WTC11 (cell line): Measurements from ENCODE around the gene DISC1. TPM values are rescaled to one million over a fixed set of nuclear protein-coding genes. Genes with fewer than 3 reads are reported as not detected.

Experiments used
- ATAC-seq: fragments of 200-7000 bp; cut with Tn5 transposase; 2 replicates; pipeline ENCODE4 v1.10.0; 2021; ENCODE audit warnings: mild to moderate bottlenecking, moderate library complexity
- CTCF ChIA-PET: fragments of 300-600 bp; sonication (Branson Sonifier 250); formaldehyde crosslinking; loops from one replicate; lab custom pipeline; 2021; ENCODE audit warnings: antibody characterized with exemption; lab: Charles Lee
- POLR2A ChIA-PET: fragments of 350-600 bp; sonication (Branson Sonifier 250); formaldehyde crosslinking; loops from one replicate; lab custom pipeline; 2021; ENCODE audit warnings: antibody characterized with exemption; lab: Charles Lee
- DNase-seq: peaks from one replicate; pipeline ENCODE4 v3.0.0; 2021; ENCODE audit warnings: low spot score
- H3K27ac Mint-ChIP-seq: 2 replicates; pipeline ENCODE4 v1.8.0; 2021; ENCODE audit warnings: mixed read lengths
- H3K27me3 Mint-ChIP-seq: 2 replicates; pipeline ENCODE4 v1.8.0; 2021; ENCODE audit warnings: low read depth, mild to moderate bottlenecking, moderate library complexity, mixed read lengths
- H3K36me3 Mint-ChIP-seq: 2 replicates; pipeline ENCODE4 v1.8.0; 2021; ENCODE audit warnings: mixed read lengths
- H3K4me1 Mint-ChIP-seq: 2 replicates; pipeline ENCODE4 v1.8.0; 2022; ENCODE audit warnings: mixed read lengths
- H3K4me3 Mint-ChIP-seq: 2 replicates; pipeline ENCODE4 v1.8.0; 2021; ENCODE audit warnings: mild to moderate bottlenecking, moderate library complexity, mixed read lengths
- H3K9me3 Mint-ChIP-seq: 2 replicates; pipeline ENCODE4 v1.8.0; 2021; ENCODE audit warnings: mixed read lengths
- ATF1 ChIP-seq: sonication (generic); formaldehyde crosslinking; IDR thresholded peaks from 2 replicates; pipeline ENCODE4 v1.8.1; 2023; ENCODE audit warnings: mild to moderate bottlenecking, moderate library complexity, missing genetic modification reagents
- ETV6 ChIP-seq: sonication (generic); formaldehyde crosslinking; IDR thresholded peaks from 2 replicates; pipeline ENCODE4 v1.8.1; 2022; ENCODE audit warnings: mild to moderate bottlenecking, missing genetic modification reagents
- MXD4 ChIP-seq: fragments of 250-450 bp; sonication (Bioruptor Pico); IDR thresholded peaks from 2 replicates; pipeline ENCODE4 v1.8.0; 2021; ENCODE audit warnings: mild to moderate bottlenecking, moderate library complexity, borderline replicate concordance
- NFATC4 ChIP-seq: fragments of 250-450 bp; sonication (Bioruptor Pico); IDR thresholded peaks from 2 replicates; pipeline ENCODE4 v1.9.0; 2021; ENCODE audit warnings: mild to moderate bottlenecking
- SMAD4 ChIP-seq: sonication (generic); formaldehyde crosslinking; IDR thresholded peaks from 2 replicates; pipeline ENCODE4 v1.8.0; 2022; ENCODE audit warnings: mild to moderate bottlenecking, missing genetic modification reagents
- SOX15 ChIP-seq: fragments of 250-450 bp; sonication (Bioruptor Pico); IDR thresholded peaks from 2 replicates; pipeline ENCODE4 v1.9.0; 2021; ENCODE audit warnings: mild to moderate bottlenecking
- ZNF232 ChIP-seq: sonication (generic); formaldehyde crosslinking; IDR thresholded peaks from 2 replicates; pipeline ENCODE4 v1.8.0; 2022; ENCODE audit warnings: mild to moderate bottlenecking, missing genetic modification reagents
- ZNF263 ChIP-seq: sonication (generic); formaldehyde crosslinking; IDR thresholded peaks from 2 replicates; pipeline ENCODE4 v1.8.1; 2022; ENCODE audit warnings: low read depth, mild to moderate bottlenecking, moderate library complexity, missing genetic modification reagents
- total RNA-seq: library from RNA; stranded (reverse); gene quantifications from 3 replicates; pipeline ENCODE4 v1.2.3, GENCODE V29; 2021
- TF ChIP-seq, protein P1 (sequence below): sonication (generic); formaldehyde crosslinking; conservative IDR thresholded peaks from 2 replicates; pipeline ENCODE4 v1.8.1; 2022; ENCODE audit warnings: mild to moderate bottlenecking, missing genetic modification reagents
- TF ChIP-seq, protein P2 (sequence below): sonication (generic); formaldehyde crosslinking; IDR thresholded peaks from 2 replicates; pipeline ENCODE4 v1.8.0; 2023; ENCODE audit warnings: mild to moderate bottlenecking, missing genetic modification reagents
- TF ChIP-seq, protein P3 (sequence below): sonication (generic); formaldehyde crosslinking; IDR thresholded peaks from 2 replicates; pipeline ENCODE4 v1.8.1; 2023; ENCODE audit warnings: mild to moderate bottlenecking, moderate library complexity, missing genetic modification reagents
- TF ChIP-seq, protein P4 (sequence below): sonication (generic); formaldehyde crosslinking; IDR thresholded peaks from 2 replicates; pipeline ENCODE4 v1.8.0; 2023; ENCODE audit warnings: missing genetic modification reagents
- TF ChIP-seq, protein P5 (sequence below): fragments of 250-450 bp; sonication (Bioruptor Pico); IDR thresholded peaks from 2 replicates; pipeline ENCODE4 v1.9.0; 2021; ENCODE audit warnings: mild to moderate bottlenecking
- TF ChIP-seq, protein P6 (sequence below): sonication (generic); formaldehyde crosslinking; IDR thresholded peaks from 2 replicates; pipeline ENCODE4 v1.8.1; 2023; ENCODE audit warnings: mild to moderate bottlenecking, missing genetic modification reagents

DISC1 gene
- total RNA-seq, 1 experiment from 2014 or later = 5.5 TPM

DNA sequence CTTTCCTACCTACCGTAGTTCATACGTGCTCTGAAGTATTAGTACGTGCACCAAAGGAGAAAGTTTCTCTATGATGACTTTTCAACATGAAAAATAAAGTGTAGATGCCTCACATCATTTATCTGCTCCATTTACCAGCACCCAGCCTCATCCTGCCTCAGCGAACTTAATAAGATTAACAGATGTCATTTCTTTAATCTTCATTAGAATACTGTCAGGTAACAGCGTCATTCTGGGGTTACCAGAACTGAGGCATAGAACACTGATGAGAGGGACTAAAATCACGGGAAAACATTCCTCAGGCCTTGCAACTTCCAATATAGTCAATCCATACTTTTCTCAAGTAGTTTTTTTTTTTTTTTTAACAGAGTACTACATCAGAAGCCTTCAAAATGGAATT, 43.2 kb upstream of the DISC1 start:
- H3K27me3 Mint-ChIP-seq = no peaks in the 10 kb centered on the region
- no peaks in the 10 kb centered on the region for H3K4me1 Mint-ChIP-seq
- ChIA-PET CTCF (no interaction called here), POLR2A (no interaction called here)
- TF ChIP-seq ETV6 (CRISPR knock-in tag) (no peak), ZNF232 (CRISPR knock-in tag) (no peak), SOX15 (CRISPR knock-in tag) (no peak), NFATC4 (CRISPR knock-in tag) (no peak), SMAD4 (CRISPR knock-in tag) (no peak), ZNF263 (no peak)
- TF ChIP-seq, protein P1, sequence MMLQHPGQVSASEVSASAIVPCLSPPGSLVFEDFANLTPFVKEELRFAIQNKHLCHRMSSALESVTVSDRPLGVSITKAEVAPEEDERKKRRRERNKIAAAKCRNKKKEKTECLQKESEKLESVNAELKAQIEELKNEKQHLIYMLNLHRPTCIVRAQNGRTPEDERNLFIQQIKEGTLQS (CRISPR knock-in tag) = no peak
- TF ChIP-seq, protein P2, sequence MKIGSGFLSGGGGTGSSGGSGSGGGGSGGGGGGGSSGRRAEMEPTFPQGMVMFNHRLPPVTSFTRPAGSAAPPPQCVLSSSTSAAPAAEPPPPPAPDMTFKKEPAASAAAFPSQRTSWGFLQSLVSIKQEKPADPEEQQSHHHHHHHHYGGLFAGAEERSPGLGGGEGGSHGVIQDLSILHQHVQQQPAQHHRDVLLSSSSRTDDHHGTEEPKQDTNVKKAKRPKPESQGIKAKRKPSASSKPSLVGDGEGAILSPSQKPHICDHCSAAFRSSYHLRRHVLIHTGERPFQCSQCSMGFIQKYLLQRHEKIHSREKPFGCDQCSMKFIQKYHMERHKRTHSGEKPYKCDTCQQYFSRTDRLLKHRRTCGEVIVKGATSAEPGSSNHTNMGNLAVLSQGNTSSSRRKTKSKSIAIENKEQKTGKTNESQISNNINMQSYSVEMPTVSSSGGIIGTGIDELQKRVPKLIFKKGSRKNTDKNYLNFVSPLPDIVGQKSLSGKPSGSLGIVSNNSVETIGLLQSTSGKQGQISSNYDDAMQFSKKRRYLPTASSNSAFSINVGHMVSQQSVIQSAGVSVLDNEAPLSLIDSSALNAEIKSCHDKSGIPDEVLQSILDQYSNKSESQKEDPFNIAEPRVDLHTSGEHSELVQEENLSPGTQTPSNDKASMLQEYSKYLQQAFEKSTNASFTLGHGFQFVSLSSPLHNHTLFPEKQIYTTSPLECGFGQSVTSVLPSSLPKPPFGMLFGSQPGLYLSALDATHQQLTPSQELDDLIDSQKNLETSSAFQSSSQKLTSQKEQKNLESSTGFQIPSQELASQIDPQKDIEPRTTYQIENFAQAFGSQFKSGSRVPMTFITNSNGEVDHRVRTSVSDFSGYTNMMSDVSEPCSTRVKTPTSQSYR (CRISPR knock-in tag) = no peak
- TF ChIP-seq, protein P3, sequence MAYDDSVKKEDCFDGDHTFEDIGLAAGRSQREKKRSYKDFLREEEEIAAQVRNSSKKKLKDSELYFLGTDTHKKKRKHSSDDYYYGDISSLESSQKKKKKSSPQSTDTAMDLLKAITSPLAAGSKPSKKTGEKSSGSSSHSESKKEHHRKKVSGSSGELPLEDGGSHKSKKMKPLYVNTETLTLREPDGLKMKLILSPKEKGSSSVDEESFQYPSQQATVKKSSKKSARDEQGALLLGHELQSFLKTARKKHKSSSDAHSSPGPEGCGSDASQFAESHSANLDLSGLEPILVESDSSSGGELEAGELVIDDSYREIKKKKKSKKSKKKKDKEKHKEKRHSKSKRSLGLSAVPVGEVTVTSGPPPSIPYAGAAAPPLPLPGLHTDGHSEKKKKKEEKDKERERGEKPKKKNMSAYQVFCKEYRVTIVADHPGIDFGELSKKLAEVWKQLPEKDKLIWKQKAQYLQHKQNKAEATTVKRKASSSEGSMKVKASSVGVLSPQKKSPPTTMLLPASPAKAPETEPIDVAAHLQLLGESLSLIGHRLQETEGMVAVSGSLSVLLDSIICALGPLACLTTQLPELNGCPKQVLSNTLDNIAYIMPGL (CRISPR knock-in tag) = no peak
- no peak overlapping the region for H3K4me3 Mint-ChIP-seq
- ATAC-seq (no peak), DNase-seq (no peak)
- no peaks in the 10 kb centered on the region for H3K9me3 Mint-ChIP-seq
- H3K36me3 Mint-ChIP-seq = no peaks in the 10 kb centered on the region
- H3K27ac Mint-ChIP-seq = no peak overlapping the region

DNA sequence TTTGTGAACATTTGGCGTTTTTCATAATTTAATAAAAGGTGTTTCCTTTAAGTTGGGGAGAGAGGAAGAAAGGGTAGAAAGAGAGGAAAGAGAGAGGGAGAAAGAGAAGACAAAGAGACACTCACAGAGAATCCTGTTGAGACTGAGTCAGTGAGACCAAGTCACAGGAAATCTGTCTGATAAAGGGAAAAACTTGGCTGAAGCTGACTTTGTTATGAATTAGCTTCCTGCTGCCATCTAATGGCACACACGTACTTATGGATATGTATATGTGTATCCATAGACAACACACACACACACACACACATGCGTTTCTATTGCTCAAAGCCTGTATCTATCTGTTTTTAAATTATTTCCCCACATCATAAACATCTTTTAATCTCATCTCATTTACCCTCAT, 42.5 kb upstream of the DISC1 start:
- no peaks in the 10 kb centered on the region; the same call in 1 of the 2 replicates for H3K27me3 Mint-ChIP-seq
- H3K4me1 Mint-ChIP-seq = no peaks in the 10 kb centered on the region
- ATAC-seq (no peak), DNase-seq (no peak)
- TF ChIP-seq MXD4 (CRISPR knock-in tag) (no peak), ETV6 (CRISPR knock-in tag) (no peak), ATF1 (CRISPR knock-in tag) (no peak), ZNF263 (no peak)
- TF ChIP-seq, protein P4, sequence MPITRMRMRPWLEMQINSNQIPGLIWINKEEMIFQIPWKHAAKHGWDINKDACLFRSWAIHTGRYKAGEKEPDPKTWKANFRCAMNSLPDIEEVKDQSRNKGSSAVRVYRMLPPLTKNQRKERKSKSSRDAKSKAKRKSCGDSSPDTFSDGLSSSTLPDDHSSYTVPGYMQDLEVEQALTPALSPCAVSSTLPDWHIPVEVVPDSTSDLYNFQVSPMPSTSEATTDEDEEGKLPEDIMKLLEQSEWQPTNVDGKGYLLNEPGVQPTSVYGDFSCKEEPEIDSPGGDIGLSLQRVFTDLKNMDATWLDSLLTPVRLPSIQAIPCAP (CRISPR knock-in tag) = no peak
- TF ChIP-seq, protein P5, sequence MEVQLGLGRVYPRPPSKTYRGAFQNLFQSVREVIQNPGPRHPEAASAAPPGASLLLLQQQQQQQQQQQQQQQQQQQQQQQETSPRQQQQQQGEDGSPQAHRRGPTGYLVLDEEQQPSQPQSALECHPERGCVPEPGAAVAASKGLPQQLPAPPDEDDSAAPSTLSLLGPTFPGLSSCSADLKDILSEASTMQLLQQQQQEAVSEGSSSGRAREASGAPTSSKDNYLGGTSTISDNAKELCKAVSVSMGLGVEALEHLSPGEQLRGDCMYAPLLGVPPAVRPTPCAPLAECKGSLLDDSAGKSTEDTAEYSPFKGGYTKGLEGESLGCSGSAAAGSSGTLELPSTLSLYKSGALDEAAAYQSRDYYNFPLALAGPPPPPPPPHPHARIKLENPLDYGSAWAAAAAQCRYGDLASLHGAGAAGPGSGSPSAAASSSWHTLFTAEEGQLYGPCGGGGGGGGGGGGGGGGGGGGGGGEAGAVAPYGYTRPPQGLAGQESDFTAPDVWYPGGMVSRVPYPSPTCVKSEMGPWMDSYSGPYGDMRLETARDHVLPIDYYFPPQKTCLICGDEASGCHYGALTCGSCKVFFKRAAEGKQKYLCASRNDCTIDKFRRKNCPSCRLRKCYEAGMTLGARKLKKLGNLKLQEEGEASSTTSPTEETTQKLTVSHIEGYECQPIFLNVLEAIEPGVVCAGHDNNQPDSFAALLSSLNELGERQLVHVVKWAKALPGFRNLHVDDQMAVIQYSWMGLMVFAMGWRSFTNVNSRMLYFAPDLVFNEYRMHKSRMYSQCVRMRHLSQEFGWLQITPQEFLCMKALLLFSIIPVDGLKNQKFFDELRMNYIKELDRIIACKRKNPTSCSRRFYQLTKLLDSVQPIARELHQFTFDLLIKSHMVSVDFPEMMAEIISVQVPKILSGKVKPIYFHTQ (CRISPR knock-in tag) = no peak
- TF ChIP-seq, protein P6, sequence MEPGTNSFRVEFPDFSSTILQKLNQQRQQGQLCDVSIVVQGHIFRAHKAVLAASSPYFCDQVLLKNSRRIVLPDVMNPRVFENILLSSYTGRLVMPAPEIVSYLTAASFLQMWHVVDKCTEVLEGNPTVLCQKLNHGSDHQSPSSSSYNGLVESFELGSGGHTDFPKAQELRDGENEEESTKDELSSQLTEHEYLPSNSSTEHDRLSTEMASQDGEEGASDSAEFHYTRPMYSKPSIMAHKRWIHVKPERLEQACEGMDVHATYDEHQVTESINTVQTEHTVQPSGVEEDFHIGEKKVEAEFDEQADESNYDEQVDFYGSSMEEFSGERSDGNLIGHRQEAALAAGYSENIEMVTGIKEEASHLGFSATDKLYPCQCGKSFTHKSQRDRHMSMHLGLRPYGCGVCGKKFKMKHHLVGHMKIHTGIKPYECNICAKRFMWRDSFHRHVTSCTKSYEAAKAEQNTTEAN (CRISPR knock-in tag) = no peak
- no peaks in the 10 kb centered on the region for H3K36me3 Mint-ChIP-seq
- POLR2A ChIA-PET = no interaction called here
- CTCF ChIA-PET = interaction anchor here (0.7 kb wide), 1 partner anchor 61 kb away, joined by 3 read pairs; no protein-coding TSS in a partner anchor
- H3K9me3 Mint-ChIP-seq = no peaks in the 10 kb centered on the region
- no peak overlapping the region for H3K4me3 Mint-ChIP-seq
- H3K27ac Mint-ChIP-seq = no peak overlapping the region
